ENCODE data around the gene AKAP7.

GRCh38 chr6:131205481-131206244 is 70.4 kb downstream of the AKAP7 start:
- TF ChIP-seq EP300 (IDR thresholded peaks at IDR 0.05) (no peak), CTCF (IDR thresholded peaks at IDR 0.05) (no peak), POLR2A (IDR thresholded peaks at IDR 0.05) (no peak), POLR2AphosphoS5 (IDR thresholded peaks at IDR 0.05) (no peak)

Data from suprapubic skin (tissue), 4 donors.